ENCODE measurements around the gene HDAC4.

Gene HDAC4

GRCh38 chr2:239263231-239263630 lies 137.6 kb downstream of the HDAC4 start:
- no peak for DNase-seq

- DNase-seq, result no peak
Measured at GRCh38 chr2:239262484-239263230, 138.2 kb downstream of the HDAC4 start.

- DNase-seq, result no peak
Measured at GRCh38 chr2:239261796-239262483, 138.9 kb downstream of the HDAC4 start.

- DNase-seq, result no peak
Measured at GRCh38 chr2:239261356-239261755, 139.5 kb downstream of the HDAC4 start.

GRCh38 chr2:239260546-239261327 lies 140.1 kb downstream of the HDAC4 start:
- DNase-seq, result no peak

- DNase-seq, result no peak
Measured at GRCh38 chr2:239259603-239260298, 141.1 kb downstream of the HDAC4 start.

- no peak for DNase-seq
Measured at GRCh38 chr2:239259173-239259572, 141.6 kb downstream of the HDAC4 start.

- no peak for DNase-seq
Measured at GRCh38 chr2:239258248-239258647, 142.6 kb downstream of the HDAC4 start.

- no peak for DNase-seq
Measured at GRCh38 chr2:239257511-239257937, 143.3 kb downstream of the HDAC4 start.

GRCh38 chr2:239256350-239256743 lies 144.5 kb downstream of the HDAC4 start:
- no peak for DNase-seq

GRCh38 chr2:239255628-239256349 lies 145.0 kb downstream of the HDAC4 start:
- no peak for DNase-seq

- no peak for DNase-seq
Measured at GRCh38 chr2:239255218-239255617, 145.6 kb downstream of the HDAC4 start.

- DNase-seq, result no peak
Measured at GRCh38 chr2:239253701-239254436, 147.0 kb downstream of the HDAC4 start.

GRCh38 chr2:239253264-239253663 lies 147.6 kb downstream of the HDAC4 start:
- DNase-seq, result no peak

- no peak for DNase-seq
Measured at GRCh38 chr2:239252801-239253200, 148.0 kb downstream of the HDAC4 start.

- no peak for DNase-seq
Measured at GRCh38 chr2:239252393-239252792, 148.4 kb downstream of the HDAC4 start.

GRCh38 chr2:239251971-239252370 lies 148.8 kb downstream of the HDAC4 start:
- no peak for DNase-seq

- no peak for DNase-seq
Measured at GRCh38 chr2:239250216-239251081, 150.4 kb downstream of the HDAC4 start.

- no peak for DNase-seq
Measured at GRCh38 chr2:239249776-239250175, 151.0 kb downstream of the HDAC4 start.

- no peak for DNase-seq
Measured at GRCh38 chr2:239249048-239249447, 151.8 kb downstream of the HDAC4 start.
